CD14-positive monocyte (primary cell): ENCODE data around the gene TRA2B. TPM values are rescaled to one million over a fixed set of nuclear protein-coding genes. Genes with fewer than 3 reads are reported as not detected.
A peak's percentile ranks its signal among the peaks of the same experiment; 100 is the strongest.

ENCODE experiments used
- DNase-seq, 3 donors: peaks; one replicate each; pipeline ENCODE4 v3.0.0-alpha.2; 2011 to 2022
- H2AFZ ChIP-seq: 2 replicates; pipeline ENCODE4 v1.6.0; 2012; ENCODE audit warnings: mild to moderate bottlenecking, low read depth, low read length, inconsistent platforms; ENCODE audit not compliant: insufficient read depth, poor library complexity, severe bottlenecking
- H3K27ac ChIP-seq, 2 donors: 1 replicate in 1 of 2; 2 replicates in 1 of 2; pipeline ENCODE4 v1.5.1; 2012 to 2013; ENCODE audit warnings: low read length in 2 of 2, control low read depth in 1 of 2, inconsistent platforms in 1 of 2, low read depth in 1 of 2, mild to moderate bottlenecking in 1 of 2
- H3K27me3 ChIP-seq, 2 donors: one replicate each; pipeline versions ENCODE4 v1.6.0 to v1.6.1; 2011 to 2013; ENCODE audit warnings: low read length in 2 of 2; ENCODE audit not compliant: control insufficient read depth in 2 of 2, insufficient read depth in 2 of 2
- H3K36me3 ChIP-seq, 2 donors: replicated peaks in 1 of 2; 1 replicate in 1 of 2; 2 replicates in 1 of 2; pipeline versions ENCODE4 v1.5.1 to v1.6.1; 2012 to 2013; ENCODE audit warnings: low read length in 2 of 2, control low read depth in 1 of 2, inconsistent platforms in 1 of 2, mild to moderate bottlenecking in 1 of 2; ENCODE audit not compliant: insufficient read depth in 2 of 2, control insufficient read depth in 1 of 2
- H3K4me1 ChIP-seq, 2 donors: 1 replicate in 1 of 2; 2 replicates in 1 of 2; pipeline versions ENCODE4 v1.5.1 to v1.6.1; 2012 to 2013; ENCODE audit warnings: low read length in 2 of 2, control low read depth in 1 of 2, inconsistent platforms in 1 of 2, mild to moderate bottlenecking in 1 of 2, moderate library complexity in 1 of 2; ENCODE audit not compliant: insufficient read depth in 2 of 2, control insufficient read depth in 1 of 2
- H3K4me2 ChIP-seq: replicated peaks from 2 replicates; pipeline ENCODE3; 2012; ENCODE audit warnings: low read length, moderate library complexity, mild to moderate bottlenecking; ENCODE audit not compliant: poor library complexity, severe bottlenecking; ENCODE audit errors: extremely low read depth
- H3K4me3 ChIP-seq, 3 experiments: fragments of 200-600 bp in 1 of 3; sonication (generic) in 1 of 3; replicated peaks in 1 of 3; 1 replicate in 2 of 3; 2 replicates in 1 of 3; pipeline ENCODE4 v1.5.1; 2011 to 2013; ENCODE audit warnings: low read length in 3 of 3, mild to moderate bottlenecking in 3 of 3, control low read depth in 2 of 3, low read depth in 2 of 3, inconsistent platforms in 1 of 3, moderate library complexity in 1 of 3
- H3K79me2 ChIP-seq: 2 replicates; pipeline ENCODE4 v1.6.0; 2012; ENCODE audit warnings: mild to moderate bottlenecking, control low read depth, inconsistent platforms, low read length, moderate library complexity; ENCODE audit not compliant: insufficient read depth
- H3K9ac ChIP-seq: 2 replicates; pipeline ENCODE4 v1.6.0; 2017; ENCODE audit warnings: low read length, mild to moderate bottlenecking; ENCODE audit not compliant: insufficient read depth, poor library complexity, severe bottlenecking
- H3K9me3 ChIP-seq, 2 donors: replicated peaks in 1 of 2; 1 replicate in 1 of 2; 2 replicates in 1 of 2; pipeline versions ENCODE4 v1.5.1 to v1.6.1; 2012 to 2013; ENCODE audit warnings: low read length in 2 of 2, control low read depth in 1 of 2; ENCODE audit not compliant: control insufficient read depth in 1 of 2, insufficient read depth in 1 of 2
- H4K20me1 ChIP-seq: 2 replicates; pipeline ENCODE4 v1.6.0; 2012; ENCODE audit warnings: mild to moderate bottlenecking, low read length, control low read depth, moderate library complexity; ENCODE audit not compliant: insufficient read depth
- H3K27ac Mint-ChIP-seq, 7 donors: one replicate each; pipeline ENCODE4 v1.8.0; 2020; ENCODE audit warnings: mild to moderate bottlenecking in 7 of 7, mixed read lengths in 7 of 7, moderate library complexity in 6 of 7, inconsistent platforms in 2 of 7
- H3K27me3 Mint-ChIP-seq, 3 donors: one replicate each; pipeline ENCODE4 v1.8.0; 2021 to 2022; ENCODE audit warnings: low read depth in 3 of 3, mild to moderate bottlenecking in 3 of 3, mixed read lengths in 3 of 3, moderate library complexity in 3 of 3, inconsistent platforms in 1 of 3
- H3K36me3 Mint-ChIP-seq, 2 donors: one replicate each; pipeline ENCODE4 v1.8.0; 2020; ENCODE audit warnings: mixed read lengths in 2 of 2, inconsistent platforms in 1 of 2, mild to moderate bottlenecking in 1 of 2
- H3K4me1 Mint-ChIP-seq: one replicate; pipeline ENCODE4 v1.8.0; 2020; ENCODE audit warnings: mild to moderate bottlenecking, mixed read lengths
- H3K4me3 Mint-ChIP-seq, 2 donors: one replicate each; pipeline ENCODE4 v1.8.0; 2020; ENCODE audit warnings: mild to moderate bottlenecking in 2 of 2, mixed read lengths in 2 of 2, moderate library complexity in 1 of 2
- H3K9me3 Mint-ChIP-seq, 7 donors: one replicate each; pipeline ENCODE4 v1.8.0; 2020 to 2022; ENCODE audit warnings: mixed read lengths in 7 of 7, mild to moderate bottlenecking in 6 of 7, moderate library complexity in 6 of 7, inconsistent platforms in 2 of 7
- CTCF ChIP-seq: fragments of 200-600 bp; IDR thresholded peaks from one replicate; pipeline ENCODE4 v1.8.0; 2022; ENCODE audit warnings: antibody characterized with exemption, mild to moderate bottlenecking
- WGBS: methylation state at CpG from one replicate; pipeline ENCODE4 v1.1.5; 2013; ENCODE audit warnings: missing lambda C conversion rate; ENCODE audit not compliant: insufficient coverage; 5-methylcytosine and 5-hydroxymethylcytosine counted together
- intact Hi-C, 2 donors: fragments of 100-400 bp; cut with micrococcal nuclease; formaldehyde crosslinking; loops; one replicate each; pipeline versions ENCODE4 v1.15.0 to v1.15.1; 2023
- polyA plus RNA-seq, 3 donors: library from polyadenylated mRNA; depleted of rRNA in 1 of 3; unstranded in 2 of 3; stranded (reverse) in 1 of 3; fragments of 300-500 nt in 2 of 3; fragments of >200 nt in 1 of 3; fragmentation: Illumina TruSeq in 2 of 3; gene quantifications; 1 replicate in 2 of 3; 2 replicates in 1 of 3; pipeline ENCODE4 v1.2.3, GENCODE V29; 2012 to 2021

TRA2B gene
- polyA plus RNA-seq, 3 donors = 99.9 to 507 (median 121) TPM

- intact Hi-C loops = no loop called here
- Mint-ChIP-seq H3K36me3 (peaks cover 0 to 3% of the 10 kb centered on the region in 2 donors), H3K27ac (peak overlapping the region in 4 of 7 donors; percentile 29 to 82 (median 64)), H3K4me3 (no peak overlapping the region), H3K9me3 (peaks cover 0 to 5% (median 2%) of the 10 kb centered on the region in 7 donors), H3K4me1 (peaks cover 20% of the 10 kb centered on the region), H3K27me3 (peaks cover 2 to 6% (median 4%) of the 10 kb centered on the region in 3 donors)
- H3K79me2 ChIP-seq = peaks cover 8% of the 10 kb centered on the region
- no peak for DNase-seq
- no peak for TF ChIP-seq CTCF
- H3K4me3 ChIP-seq = no peak overlapping the region
- no peak overlapping the region for H3K4me2 ChIP-seq
- no CpG with 5 or more reads among the region's 3 CpGs for WGBS
- H3K9ac ChIP-seq = no peak overlapping the region
- peaks cover 4% of the 10 kb centered on the region for H4K20me1 ChIP-seq
- H3K9me3 ChIP-seq = no peaks in the 10 kb centered on the region
- H3K27ac ChIP-seq = no peak overlapping the region
- H2AFZ ChIP-seq = no peak overlapping the region
- no peaks in the 10 kb centered on the region for H3K36me3 ChIP-seq
- H3K4me1 ChIP-seq = peaks cover 15 to 25% of the 10 kb centered on the region in 2 donors
- H3K27me3 ChIP-seq = no peaks in the 10 kb centered on the region
Observed at GRCh38 chr3:185942396-185942795, 4.6 kb upstream of the TRA2B start.

- peaks cover 0 to 3% of the 10 kb centered on the region in 2 donors for H3K36me3 Mint-ChIP-seq
- no peak for DNase-seq
- Histone ChIP-seq H3K4me3 (no peak overlapping the region), H3K4me2 (no peak overlapping the region), H3K9me3 (no peaks in the 10 kb centered on the region), H2AFZ (no peak overlapping the region), H3K79me2 (peaks cover 23% of the 10 kb centered on the region), H4K20me1 (peaks cover 18% of the 10 kb centered on the region), H3K27me3 (no peaks in the 10 kb centered on the region), H3K27ac (no peak overlapping the region), H3K9ac (no peak overlapping the region), H3K4me1 (peaks cover 15 to 25% of the 10 kb centered on the region in 2 donors), H3K36me3 (no peaks in the 10 kb centered on the region)
- peaks cover 0 to 4% (median 0%) of the 10 kb centered on the region in 3 donors for H3K27me3 Mint-ChIP-seq
- H3K4me3 Mint-ChIP-seq = no peak overlapping the region
- TF ChIP-seq CTCF = no peak
- H3K27ac Mint-ChIP-seq = no peak overlapping the region
- intact Hi-C loops = no loop called here
- H3K4me1 Mint-ChIP-seq = peaks cover 20% of the 10 kb centered on the region
- H3K9me3 Mint-ChIP-seq = peaks cover 0 to 5% (median 2%) of the 10 kb centered on the region in 7 donors
- WGBS = no CpG with 5 or more reads among the region's 1 CpG
Observed at GRCh38 chr3:185940951-185941350, 3.1 kb upstream of the TRA2B start.
